GM18507 (cell line): ENCODE measurements around the gene CCDC88A.
"Not testable (repeated sequence)": the region's sequence is repeated elsewhere in the genome, so short reads cannot be mapped to it uniquely, and the experiment has no call there.

Source experiments
- DNase-seq: peaks from one replicate; pipeline ENCODE4 v3.0.0; 2011; ENCODE audit warnings: low read depth; ENCODE audit not compliant: insufficient read length; ENCODE audit errors: extremely low spot score
- FAIRE-seq: peaks from 2 replicates; lab custom pipeline; 2011; peaks lifted over from hg19 to GRCh38; lab: Jason Lieb, UNC

The CCDC88A gene

GRCh38 chr2:55327470-55328230, 92.0 kb downstream of the CCDC88A start:
- FAIRE-seq (no peak), DNase-seq (no peak)

GRCh38 chr2:55314985-55315384, 104.7 kb downstream of the CCDC88A start:
- peak; percentile 67 for FAIRE-seq

GRCh38 chr2:55311444-55311870, 108.2 kb downstream of the CCDC88A start:
- FAIRE-seq = peak; percentile 91
- peak; percentile 8 for DNase-seq

More at GRCh38 chr2:55314985-55315384, 104.7 kb downstream of the CCDC88A start:
- no peak for DNase-seq

- no peak for FAIRE-seq
- DNase-seq = no peak
These were observed 110.2 kb downstream of the CCDC88A start for GRCh38 chr2:55309446-55309845.

- FAIRE-seq = peak; percentile 75
- DNase-seq = no peak
These were observed 117.4 kb downstream of the CCDC88A start for GRCh38 chr2:55302241-55302640.

GRCh38 chr2:55301277-55301676, 118.4 kb downstream of the CCDC88A start:
- no peak for DNase-seq
- FAIRE-seq = no peak

GRCh38 chr2:55296393-55296792, 123.3 kb downstream of the CCDC88A start:
- FAIRE-seq (no peak), DNase-seq (no peak)

- DNase-seq = no peak
- no peak for FAIRE-seq
These were observed 136.6 kb downstream of the CCDC88A start for GRCh38 chr2:55283083-55283482.

- peak; percentile 95 for FAIRE-seq
- peak; percentile 77 for DNase-seq
These were observed 137.3 kb downstream of the CCDC88A start for GRCh38 chr2:55282110-55282917.

GRCh38 chr2:55280851-55281546, 138.7 kb downstream of the CCDC88A start:
- FAIRE-seq, DNase-seq: not testable (repeated sequence)

GRCh38 chr2:55279859-55280424, 139.7 kb downstream of the CCDC88A start:
- FAIRE-seq, DNase-seq: not testable (repeated sequence)

GRCh38 chr2:55279214-55279835, 140.3 kb downstream of the CCDC88A start:
- DNase-seq, FAIRE-seq: not testable (repeated sequence)

- no peak for DNase-seq
- no peak for FAIRE-seq
These were observed 142.3 kb downstream of the CCDC88A start for GRCh38 chr2:55277310-55277709.

- DNase-seq, FAIRE-seq: not testable (repeated sequence)
These were observed 145.3 kb downstream of the CCDC88A start for GRCh38 chr2:55274346-55274745.

GRCh38 chr2:55269645-55269990, 150.0 kb downstream of the CCDC88A start:
- FAIRE-seq (no peak), DNase-seq (no peak)

GRCh38 chr2:55268907-55269644, 150.6 kb downstream of the CCDC88A start, which contains the start of gene MTIF2:
Gene MTIF2 (minus strand): TSS chr2:55269231. CDS start chr2:55263858, 5,373 bp downstream.
- DNase-seq (peak; percentile 78), FAIRE-seq (peak; percentile 93)

- no peak for FAIRE-seq
- no peak for DNase-seq
These were observed 151.3 kb downstream of the CCDC88A start for GRCh38 chr2:55268288-55268906.

GRCh38 chr2:55259586-55259985, 160.1 kb downstream of the CCDC88A start:
- FAIRE-seq, DNase-seq: not testable (repeated sequence)
